Kidney epithelial cell (primary cell): ENCODE results near the gene MAPRE3. TPM values are rescaled to one million over a fixed set of nuclear protein-coding genes. Genes with fewer than 3 reads are reported as not detected.

Experiments used
- DNase-seq: peaks from one replicate; pipeline ENCODE4 v3.0.0-alpha.2; 2010; ENCODE audit warnings: low read depth
- H3K27me3 ChIP-seq: 2 replicates; pipeline ENCODE4 v1.6.0; 2011; ENCODE audit warnings: low read length; ENCODE audit not compliant: control insufficient read depth, insufficient read depth
- H3K36me3 ChIP-seq: 2 replicates; pipeline ENCODE4 v1.5.1; 2011; ENCODE audit warnings: low read length; ENCODE audit not compliant: control insufficient read depth, insufficient read depth
- H3K4me3 ChIP-seq: 2 replicates; pipeline ENCODE4 v1.5.1; 2011; ENCODE audit warnings: low read depth, mild to moderate bottlenecking, control low read depth, low read length
- total RNA-seq: library from RNA; depleted of rRNA; stranded (reverse); fragments of >200 nt; gene quantifications from 2 replicates; pipeline ENCODE4 v1.2.3, GENCODE V29; 2015
- TF ChIP-seq, protein P1 (sequence below): IDR thresholded peaks from 2 replicates; pipeline ENCODE4 v1.5.1; 2011; ENCODE audit warnings: mild to moderate bottlenecking, moderate library complexity, low read length, control low read depth, inconsistent platforms; ENCODE audit not compliant: insufficient read depth, poor library complexity, severe bottlenecking

MAPRE3 gene
- total RNA-seq, 1 donor from 2014 or later = 4.6 TPM

DNA sequence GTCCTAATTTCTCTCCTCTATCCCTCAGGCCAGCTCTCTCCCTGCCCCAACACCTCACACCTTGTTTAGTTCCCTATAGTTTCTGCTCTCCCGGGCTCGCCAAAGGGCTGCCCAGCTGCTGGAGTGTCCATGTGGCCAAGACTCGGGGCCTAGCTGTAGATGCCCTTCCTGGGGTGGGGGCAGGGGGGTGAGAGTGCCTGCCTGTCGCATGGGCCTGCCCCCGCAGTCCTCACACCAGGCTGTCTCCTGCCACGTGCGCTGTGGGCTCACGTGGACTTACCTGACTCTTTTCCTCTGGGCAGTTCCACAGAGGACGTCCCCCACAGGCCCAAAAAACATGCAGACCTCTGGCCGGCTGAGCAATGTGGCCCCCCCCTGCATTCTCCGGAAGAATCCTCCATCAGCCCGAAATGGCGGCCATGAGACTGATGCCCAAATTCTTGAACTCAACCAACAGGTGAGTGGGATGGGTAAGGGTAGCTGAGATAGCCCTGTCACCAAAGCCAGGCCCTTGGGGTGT lies 54.9 kb downstream of the MAPRE3 start:
- no peak for DNase-seq
- TF ChIP-seq, protein P1, sequence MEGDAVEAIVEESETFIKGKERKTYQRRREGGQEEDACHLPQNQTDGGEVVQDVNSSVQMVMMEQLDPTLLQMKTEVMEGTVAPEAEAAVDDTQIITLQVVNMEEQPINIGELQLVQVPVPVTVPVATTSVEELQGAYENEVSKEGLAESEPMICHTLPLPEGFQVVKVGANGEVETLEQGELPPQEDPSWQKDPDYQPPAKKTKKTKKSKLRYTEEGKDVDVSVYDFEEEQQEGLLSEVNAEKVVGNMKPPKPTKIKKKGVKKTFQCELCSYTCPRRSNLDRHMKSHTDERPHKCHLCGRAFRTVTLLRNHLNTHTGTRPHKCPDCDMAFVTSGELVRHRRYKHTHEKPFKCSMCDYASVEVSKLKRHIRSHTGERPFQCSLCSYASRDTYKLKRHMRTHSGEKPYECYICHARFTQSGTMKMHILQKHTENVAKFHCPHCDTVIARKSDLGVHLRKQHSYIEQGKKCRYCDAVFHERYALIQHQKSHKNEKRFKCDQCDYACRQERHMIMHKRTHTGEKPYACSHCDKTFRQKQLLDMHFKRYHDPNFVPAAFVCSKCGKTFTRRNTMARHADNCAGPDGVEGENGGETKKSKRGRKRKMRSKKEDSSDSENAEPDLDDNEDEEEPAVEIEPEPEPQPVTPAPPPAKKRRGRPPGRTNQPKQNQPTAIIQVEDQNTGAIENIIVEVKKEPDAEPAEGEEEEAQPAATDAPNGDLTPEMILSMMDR = no peak
- no peak overlapping the region for H3K4me3 ChIP-seq
- H3K36me3 ChIP-seq = no peaks in the 10 kb centered on the region
- no peaks in the 10 kb centered on the region for H3K27me3 ChIP-seq

DNA sequence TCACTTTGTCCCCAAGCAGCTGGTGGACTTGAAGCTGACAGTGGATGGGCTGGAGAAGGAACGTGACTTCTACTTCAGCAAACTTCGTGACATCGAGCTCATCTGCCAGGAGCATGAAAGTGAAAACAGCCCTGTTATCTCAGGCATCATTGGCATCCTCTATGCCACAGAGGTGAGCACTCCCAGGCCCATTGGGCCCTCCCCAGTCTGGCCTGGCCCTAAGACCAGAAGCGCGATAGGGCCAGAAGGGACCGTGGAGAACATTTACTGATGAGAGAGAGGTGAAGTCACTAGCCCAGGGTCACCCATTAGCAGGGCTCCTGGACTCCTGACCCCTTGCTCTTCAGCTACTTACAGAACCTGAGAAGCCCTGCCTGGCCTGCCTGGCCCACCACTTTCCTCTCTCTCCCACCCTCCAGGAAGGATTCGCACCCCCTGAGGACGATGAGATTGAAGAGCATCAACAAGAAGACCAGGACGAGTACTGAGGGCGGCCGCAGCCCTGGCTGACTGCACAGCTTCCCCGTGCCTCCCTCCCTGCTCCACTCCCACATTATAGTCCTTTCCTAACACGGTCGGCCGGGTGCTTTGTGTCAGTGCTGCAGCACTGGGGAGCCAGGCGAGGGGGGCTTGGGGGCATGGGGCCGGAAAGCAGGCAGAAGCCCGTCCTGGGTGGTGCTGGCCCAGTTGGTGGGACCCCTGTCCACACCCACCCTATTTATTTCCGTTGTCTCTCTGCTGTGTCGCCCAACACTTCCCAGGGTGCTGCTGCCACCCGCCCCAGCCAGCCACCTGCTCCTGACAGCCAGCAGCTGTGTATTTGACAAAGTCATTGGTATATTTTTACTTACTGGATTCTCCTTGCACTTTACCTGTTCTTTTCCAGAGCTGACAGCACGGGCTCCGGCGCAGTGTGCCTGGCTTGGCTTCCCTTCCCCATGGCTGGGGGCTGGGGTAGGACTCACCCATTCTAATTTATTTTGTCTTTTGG lies 55.7 kb downstream of the MAPRE3 start:
- TF ChIP-seq, protein P1 = no peak
- Histone ChIP-seq H3K4me3 (no peak overlapping the region), H3K36me3 (no peaks in the 10 kb centered on the region), H3K27me3 (no peaks in the 10 kb centered on the region)
- DNase-seq = no peak

- Histone ChIP-seq H3K4me3 (no peak overlapping the region), H3K27me3 (no peaks in the 10 kb centered on the region), H3K36me3 (no peaks in the 10 kb centered on the region)
- TF ChIP-seq, protein P1 = no peak
- DNase-seq = no peak
Measured at GRCh38 chr2:27027211-27027651, 56.8 kb downstream of the MAPRE3 start.

- Histone ChIP-seq H3K36me3 (no peaks in the 10 kb centered on the region), H3K27me3 (no peaks in the 10 kb centered on the region), H3K4me3 (no peak overlapping the region)
- DNase-seq = no peak
- TF ChIP-seq, protein P1 = no peak
Measured at GRCh38 chr2:27029051-27029450, 58.6 kb downstream of the MAPRE3 start.

- Histone ChIP-seq H3K36me3 (peaks cover 1% of the 10 kb centered on the region), H3K27me3 (no peaks in the 10 kb centered on the region), H3K4me3 (peak within 1 kb of the TSS; percentile 78)
- peak; percentile 54 for DNase-seq
- TF ChIP-seq, protein P1 = no peak
Measured at GRCh38 chr2:27032495-27033252, 62.2 kb downstream of the MAPRE3 start, which contains the start of gene TMEM214. TSS of gene TMEM214 (plus strand) at chr2:27032965. CDS start at chr2:27033016, 51 bp downstream.
